Measurements from ENCODE around the gene CDK14. TPM values are rescaled to one million over a fixed set of nuclear protein-coding genes. Genes with fewer than 3 reads are reported as not detected.

CDK14 gene
- total and polyA plus RNA-seq, 2 donors (not counting 1 experiment from before 2014, with no cell fraction given): 42.1 to 167 TPM

GRCh38 chr7:90948085-90948484, 352.0 kb downstream of the CDK14 start:
- no peaks in the 10 kb centered on the region for H3K4me1 ChIP-seq (ENCODE audit: control insufficient read depth in 2 of 2, insufficient read depth in 2 of 2, low read length in 2 of 2)
- peaks cover 1 to 5% of the 10 kb centered on the region in 2 experiments for H3K36me3 ChIP-seq (replicated peaks in 1 of 2; ENCODE audit: control extremely low read depth in 1 of 2, control insufficient read depth in 1 of 2, extremely low read depth in 1 of 2, insufficient read depth in 2 of 2, low read length in 1 of 2)
- H3K9me3 ChIP-seq (ENCODE audit: control extremely low read depth in 1 of 3, control insufficient read depth in 2 of 3, insufficient read depth in 1 of 3, low read length in 2 of 3): no peaks in the 10 kb centered on the region
- peaks cover 6% of the 10 kb centered on the region for H4K20me1 ChIP-seq (ENCODE audit: control insufficient read depth, insufficient read depth, low read length, poor library complexity, severe bottlenecking)
- TF ChIP-seq CTCF (IDR thresholded peaks at IDR 0.05): no peak
- no peak for TF ChIP-seq EZH2 (IDR thresholded peaks at IDR 0.05; ENCODE audit: borderline replicate concordance, insufficient read depth, low read depth, low read length, poor library complexity, severe bottlenecking)
- H3K4me1 Mint-ChIP-seq: peaks cover 22% of the 10 kb centered on the region
- H3K27ac ChIP-seq (ENCODE audit: low read length in 2 of 2): no peak overlapping the region
- no peak overlapping the region for H3K4me3 ChIP-seq (ENCODE audit: control extremely low read depth in 1 of 5, extremely low read depth in 1 of 5, insufficient read depth in 1 of 5, low read depth in 2 of 5, low read length in 4 of 5)
- ChIA-PET POLR2A (no interaction called here), CTCF (no interaction called here)
- H3K9ac ChIP-seq (ENCODE audit: low read length): no peak overlapping the region
- no peak overlapping the region for H2AFZ ChIP-seq (ENCODE audit: insufficient read depth, low read depth, low read length, poor library complexity, severe bottlenecking)
- no peak overlapping the region for H3K4me3 Mint-ChIP-seq
- intact Hi-C loops (cut with micrococcal nuclease): no loop called here
- H3K9me3 Mint-ChIP-seq (ENCODE audit: insufficient read depth): no peaks in the 10 kb centered on the region
- ATAC-seq (ENCODE audit: low read depth) (no peak), DNase-seq (no peak)
- no peaks in the 10 kb centered on the region for H3K27me3 ChIP-seq (replicated peaks in 1 of 4; ENCODE audit: control extremely low read depth in 1 of 4, control insufficient read depth in 3 of 4, insufficient read depth in 4 of 4, low read length in 3 of 4)
- no peaks in the 10 kb centered on the region for H3K27me3 Mint-ChIP-seq
- H3K4me2 ChIP-seq (replicated peaks; ENCODE audit: low read depth, low read length, poor library complexity, severe bottlenecking): no peak overlapping the region
- H3K79me2 ChIP-seq (ENCODE audit: control insufficient read depth, insufficient read depth, low read length): no peaks in the 10 kb centered on the region
- H3K27ac Mint-ChIP-seq: no peak overlapping the region

- H3K27me3 Mint-ChIP-seq: no peaks in the 10 kb centered on the region
- intact Hi-C loops (cut with micrococcal nuclease): no loop called here
- H3K27me3 ChIP-seq (replicated peaks in 1 of 4; ENCODE audit: control extremely low read depth in 1 of 4, control insufficient read depth in 3 of 4, insufficient read depth in 4 of 4, low read length in 3 of 4): no peaks in the 10 kb centered on the region
- no peak overlapping the region for H3K4me2 ChIP-seq (replicated peaks; ENCODE audit: low read depth, low read length, poor library complexity, severe bottlenecking)
- H3K9ac ChIP-seq (ENCODE audit: low read length): no peak overlapping the region
- no peak for DNase-seq
- TF ChIP-seq CTCF (IDR thresholded peaks at IDR 0.05) (no peak), EZH2 (IDR thresholded peaks at IDR 0.05; ENCODE audit: borderline replicate concordance, insufficient read depth, low read depth, low read length, poor library complexity, severe bottlenecking) (no peak)
- ATAC-seq (ENCODE audit: low read depth): no peak
- no peak overlapping the region for H3K27ac ChIP-seq (ENCODE audit: low read length in 2 of 2)
- no peak overlapping the region for H3K27ac Mint-ChIP-seq
- H2AFZ ChIP-seq (ENCODE audit: insufficient read depth, low read depth, low read length, poor library complexity, severe bottlenecking): no peak overlapping the region
- POLR2A ChIA-PET: no interaction called here
- peaks cover 6% of the 10 kb centered on the region for H4K20me1 ChIP-seq (ENCODE audit: control insufficient read depth, insufficient read depth, low read length, poor library complexity, severe bottlenecking)
- H3K9me3 ChIP-seq (ENCODE audit: control extremely low read depth in 1 of 3, control insufficient read depth in 2 of 3, insufficient read depth in 1 of 3, low read length in 2 of 3): no peaks in the 10 kb centered on the region
- H3K4me3 Mint-ChIP-seq: no peak overlapping the region
- WGBS (ENCODE audit: insufficient coverage): no CpG with 5 or more reads among the region's 1 CpG
- H3K36me3 ChIP-seq (replicated peaks in 1 of 2; ENCODE audit: control extremely low read depth in 1 of 2, control insufficient read depth in 1 of 2, extremely low read depth in 1 of 2, insufficient read depth in 2 of 2, low read length in 1 of 2): peaks cover 3 to 10% of the 10 kb centered on the region in 2 experiments
- H3K4me1 ChIP-seq (ENCODE audit: control insufficient read depth in 2 of 2, insufficient read depth in 2 of 2, low read length in 2 of 2): no peaks in the 10 kb centered on the region
- H3K4me3 ChIP-seq (ENCODE audit: control extremely low read depth in 1 of 5, extremely low read depth in 1 of 5, insufficient read depth in 1 of 5, low read depth in 2 of 5, low read length in 4 of 5): no peak overlapping the region
- CTCF ChIA-PET: no interaction called here
- peaks cover 12% of the 10 kb centered on the region for H3K4me1 Mint-ChIP-seq
- no peaks in the 10 kb centered on the region for H3K79me2 ChIP-seq (ENCODE audit: control insufficient read depth, insufficient read depth, low read length)
- no peaks in the 10 kb centered on the region for H3K9me3 Mint-ChIP-seq (ENCODE audit: insufficient read depth)
Measured at GRCh38 chr7:90951229-90951628, 355.1 kb downstream of the CDK14 start.
